GM12891 (cell line): ENCODE results near the gene SLC15A1.

Experiments
- POLR2A ChIP-seq: IDR thresholded peaks from 2 replicates; pipeline ENCODE4 v1.6.1; 2011; ENCODE audit warnings: low read depth, low read length, control low read depth
- POLR2AphosphoS5 ChIP-seq: IDR thresholded peaks from 2 replicates; pipeline ENCODE4 v1.6.1; 2011; ENCODE audit warnings: low read depth, low read length, control low read depth
- SPI1 ChIP-seq: IDR thresholded peaks from 2 replicates; pipeline ENCODE4 v1.6.1; 2011; ENCODE audit warnings: low read depth, low read length, control low read depth
- TAF1 ChIP-seq: IDR thresholded peaks from 2 replicates; pipeline ENCODE4 v1.6.1; 2011; ENCODE audit warnings: low read depth, low read length, control low read depth

- TF ChIP-seq POLR2A (no peak), TAF1 (no peak), POLR2AphosphoS5 (no peak), SPI1 (no peak)
Measured at GRCh38 chr13:98784666-98785065, 32.2 kb upstream of the SLC15A1 start.
